ENCODE results near the gene FBN2.
"Not testable (repeated sequence)": the region's sequence is repeated elsewhere in the genome, so short reads cannot be mapped to it uniquely, and the experiment has no call there.

FBN2 gene

GRCh38 chr5:128358826-128359225 lies 179.2 kb downstream of the FBN2 start:
- DNase-seq (ENCODE audit: low read depth in 3 of 3): no peak

DNA sequence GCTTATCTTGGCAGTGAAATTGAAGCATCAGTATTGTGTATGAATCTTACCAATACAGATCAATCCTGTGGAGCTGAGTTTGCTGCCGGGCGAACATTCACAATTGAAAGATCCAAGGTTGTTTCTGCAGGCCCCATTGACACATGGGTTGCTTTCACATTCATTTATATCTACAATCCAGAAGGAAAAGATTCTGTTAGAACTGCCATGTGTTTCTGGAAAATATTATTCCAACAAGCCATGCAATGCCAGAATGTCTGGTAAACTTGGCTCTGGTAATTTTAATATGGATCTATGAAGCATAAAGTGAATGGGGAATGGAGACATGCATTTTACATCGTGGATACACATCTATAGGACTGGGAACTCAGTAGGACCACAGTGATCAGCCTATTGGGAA lies 180.8 kb downstream of the FBN2 start:
- no peak for DNase-seq (ENCODE audit: low read depth in 3 of 3)

DNA sequence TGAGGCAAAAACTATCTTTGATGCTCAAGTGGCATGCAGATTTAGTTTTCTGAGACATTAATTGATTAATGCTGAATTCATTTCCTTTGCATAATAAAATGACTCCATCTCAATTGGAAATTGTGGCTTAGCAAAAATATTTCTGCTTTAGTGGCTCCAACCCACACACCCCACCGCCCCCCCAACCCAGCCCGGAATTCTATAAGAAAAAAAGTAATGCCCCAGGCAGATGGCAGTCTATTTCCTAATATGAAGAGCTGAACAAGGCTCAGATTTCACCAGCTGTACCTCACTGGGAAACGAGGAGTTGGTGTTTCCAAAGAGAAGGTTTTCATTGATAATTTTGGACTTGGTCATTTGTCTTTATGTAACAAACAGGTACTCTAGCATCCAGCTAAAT lies 182.1 kb downstream of the FBN2 start:
- DNase-seq (ENCODE audit: low read depth in 3 of 3): no peak

DNA sequence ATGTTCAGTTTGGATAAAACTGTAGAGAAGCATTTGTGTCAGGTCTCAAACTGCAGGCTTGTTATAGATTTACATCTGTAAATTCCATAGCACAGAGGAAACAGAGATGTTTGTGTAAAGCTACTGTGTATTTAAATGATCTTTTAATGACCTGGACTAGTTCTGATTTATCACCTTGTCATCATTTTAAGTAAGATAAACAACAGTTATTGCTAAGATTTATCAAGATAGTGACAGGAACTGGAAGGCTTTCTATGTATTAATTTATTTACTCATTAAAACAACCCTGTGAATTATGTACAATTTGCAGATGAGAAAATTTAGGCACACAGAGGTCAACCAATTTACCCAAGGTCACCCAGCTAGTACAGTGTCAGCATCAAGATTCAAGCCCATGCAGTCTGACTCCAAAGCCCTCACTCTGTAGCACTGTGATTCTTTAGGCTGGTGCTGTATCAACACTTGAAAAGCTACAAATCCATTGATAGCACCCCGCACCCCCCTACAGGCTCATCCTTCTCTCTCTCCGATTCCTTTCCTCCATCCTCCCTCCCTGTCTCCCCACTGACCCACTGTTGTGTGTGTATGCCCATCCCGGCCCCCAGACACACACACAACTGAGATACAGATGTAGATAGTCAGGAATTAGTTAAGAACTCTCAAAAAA lies 184.5 kb downstream of the FBN2 start:
- no peak for DNase-seq (ENCODE audit: low read depth in 3 of 3)

DNA sequence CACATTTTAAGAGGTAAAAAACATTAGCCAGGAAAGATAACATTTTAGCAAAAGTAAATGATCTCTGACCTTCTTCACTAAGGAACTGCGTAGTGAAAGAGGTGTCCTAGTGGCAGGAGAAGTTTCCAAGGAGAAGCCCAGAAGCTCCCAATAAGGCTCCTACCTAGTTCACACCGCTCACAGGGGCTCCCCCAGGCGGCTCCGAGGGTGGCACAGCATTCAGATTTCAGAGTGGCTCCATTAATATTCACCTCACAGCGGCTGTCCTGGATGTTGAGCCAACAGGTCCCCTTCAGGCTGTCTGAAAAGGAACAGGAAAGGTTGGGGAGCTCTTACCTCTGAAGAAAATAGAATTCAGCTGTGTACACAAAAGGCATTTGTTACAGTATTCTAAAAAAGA lies 187.3 kb downstream of the FBN2 start:
- no peak for DNase-seq (ENCODE audit: low read depth in 3 of 3)

GRCh38 chr5:128349044-128349858 lies 188.8 kb downstream of the FBN2 start:
- DNase-seq (ENCODE audit: low read depth in 3 of 3): no peak

GRCh38 chr5:128346038-128346437 lies 192.0 kb downstream of the FBN2 start:
- no peak for DNase-seq (ENCODE audit: low read depth in 3 of 3)

DNA sequence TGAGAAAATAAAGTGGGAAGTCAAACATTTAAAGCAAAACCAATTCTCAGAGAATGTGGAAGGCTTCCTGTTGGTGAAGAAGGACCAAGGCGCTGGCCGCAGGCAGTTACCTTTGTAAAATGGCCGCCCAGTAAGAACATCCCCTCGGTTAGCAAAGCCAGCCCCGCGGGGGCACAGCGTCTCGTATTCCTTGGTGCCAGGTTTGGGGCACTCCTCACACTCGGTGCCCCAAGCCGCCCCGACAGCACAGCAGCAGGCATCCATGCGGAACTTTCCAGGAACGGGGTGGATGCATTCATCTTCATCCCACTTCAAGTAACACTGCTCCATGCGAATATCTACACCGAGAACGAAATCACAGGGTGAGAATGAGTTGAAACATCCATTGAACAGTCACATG lies 192.8 kb downstream of the FBN2 start:
- DNase-seq (ENCODE audit: low read depth in 3 of 3): no peak

GRCh38 chr5:128343168-128343567 lies 194.9 kb downstream of the FBN2 start:
- DNase-seq (ENCODE audit: low read depth in 3 of 3): no peak

- no peak for DNase-seq (ENCODE audit: low read depth in 3 of 3)
Measured at GRCh38 chr5:128341056-128341455, 197.0 kb downstream of the FBN2 start.

GRCh38 chr5:128340648-128341047 lies 197.4 kb downstream of the FBN2 start:
- no peak for DNase-seq (ENCODE audit: low read depth in 3 of 3)

GRCh38 chr5:128339585-128339984 lies 198.5 kb downstream of the FBN2 start:
- no peak for DNase-seq (ENCODE audit: low read depth in 3 of 3)

DNA sequence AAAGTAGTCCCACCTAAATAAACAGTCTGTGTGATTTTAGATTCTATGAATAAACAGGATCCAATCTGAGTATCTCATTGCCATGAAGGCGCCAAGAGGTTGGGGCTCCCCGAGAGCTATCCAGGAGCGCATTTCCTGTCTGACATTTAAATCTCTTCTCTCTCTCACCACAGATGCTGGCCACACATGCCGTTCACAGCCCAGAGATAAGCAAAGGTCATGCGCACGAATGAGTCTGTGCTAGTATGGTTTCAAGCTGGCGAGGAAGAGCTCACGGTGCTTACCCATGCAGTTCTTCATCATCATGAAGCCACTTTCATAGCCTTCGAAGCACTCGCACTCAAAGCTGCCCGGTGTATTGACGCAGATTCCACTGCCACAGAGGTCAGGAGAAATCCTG lies 199.4 kb downstream of the FBN2 start:
- DNase-seq (ENCODE audit: low read depth in 3 of 3): no peak

GRCh38 chr5:128335339-128335738 lies 202.7 kb downstream of the FBN2 start:
- no peak for DNase-seq (ENCODE audit: low read depth in 3 of 3)

DNA sequence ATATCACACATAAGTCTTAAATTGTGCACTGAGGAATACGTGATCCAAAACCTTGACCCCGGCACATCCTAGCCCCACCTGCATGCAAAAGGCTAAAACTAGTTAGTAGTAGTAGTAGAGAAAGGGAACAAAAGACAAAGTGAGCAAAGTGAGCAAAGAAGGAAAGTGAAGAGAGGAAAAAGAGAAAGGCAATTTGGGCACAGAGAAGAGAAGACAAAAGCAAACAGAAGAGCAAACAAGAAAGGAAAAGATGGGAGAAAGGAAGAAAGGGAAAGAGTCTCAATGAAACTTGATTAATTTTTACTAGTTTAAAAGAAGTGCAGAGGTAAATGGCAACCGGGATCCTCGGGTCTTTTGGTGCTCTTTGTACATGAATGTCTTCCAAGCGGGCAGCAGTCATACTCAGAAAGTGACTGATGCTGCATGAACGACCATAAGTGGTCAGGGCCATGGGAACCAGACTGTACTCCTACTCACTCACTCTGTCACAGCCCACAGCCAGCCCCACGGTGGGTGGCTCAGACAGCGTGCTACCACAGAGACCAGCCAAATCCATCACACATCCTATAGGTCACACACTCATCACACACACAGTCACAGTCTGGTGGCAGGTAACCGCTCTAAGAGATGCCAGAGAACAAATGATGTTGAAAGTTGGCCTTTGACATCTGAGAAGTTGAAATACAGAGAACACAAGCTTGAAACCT lies 203.9 kb downstream of the FBN2 start:
- no peak for DNase-seq (ENCODE audit: low read depth in 3 of 3)

GRCh38 chr5:128331261-128331660 lies 206.8 kb downstream of the FBN2 start:
- no peak for DNase-seq (ENCODE audit: low read depth in 3 of 3)

GRCh38 chr5:128329386-128329939 lies 208.6 kb downstream of the FBN2 start:
- DNase-seq (ENCODE audit: low read depth in 3 of 3): no peak

DNA sequence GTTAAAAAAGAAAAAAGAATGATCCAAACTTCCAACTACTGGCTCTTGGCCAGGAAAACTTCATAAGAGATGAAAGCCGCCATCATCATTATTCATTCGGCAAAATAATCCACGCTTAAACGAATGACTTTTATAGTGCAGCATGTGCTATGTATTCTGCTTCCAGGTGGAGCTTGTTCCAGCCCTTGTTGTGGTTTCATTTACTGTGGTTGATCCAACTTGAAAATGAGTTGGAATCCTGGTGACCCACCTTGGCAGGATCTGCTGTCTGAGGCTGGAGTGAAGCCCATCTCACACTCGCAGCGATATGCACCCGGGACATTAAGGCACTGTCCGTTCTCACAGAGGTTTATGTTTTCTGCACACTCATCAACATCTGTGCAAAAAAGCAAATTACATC lies 209.6 kb downstream of the FBN2 start:
- no peak for DNase-seq (ENCODE audit: low read depth in 3 of 3)

DNA sequence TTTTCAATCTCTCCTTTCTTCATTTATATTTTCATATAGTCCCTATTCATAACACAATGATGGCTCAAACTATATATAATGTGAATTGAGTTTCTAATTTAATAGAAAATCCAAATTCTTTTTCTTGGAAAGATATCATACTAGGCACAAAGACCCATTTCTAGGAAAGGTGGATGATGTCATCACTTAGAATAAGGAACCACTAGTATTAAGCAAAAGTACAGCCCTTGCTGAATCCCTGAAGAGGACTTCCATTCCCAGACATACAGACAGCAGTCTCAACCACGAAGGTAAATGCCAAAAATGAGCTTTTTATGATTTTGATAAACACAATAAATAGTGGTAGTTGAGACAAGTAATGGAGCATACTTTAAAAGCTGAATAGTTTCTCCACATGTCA lies 210.0 kb downstream of the FBN2 start:
- no peak for DNase-seq (ENCODE audit: low read depth in 3 of 3)

DNA sequence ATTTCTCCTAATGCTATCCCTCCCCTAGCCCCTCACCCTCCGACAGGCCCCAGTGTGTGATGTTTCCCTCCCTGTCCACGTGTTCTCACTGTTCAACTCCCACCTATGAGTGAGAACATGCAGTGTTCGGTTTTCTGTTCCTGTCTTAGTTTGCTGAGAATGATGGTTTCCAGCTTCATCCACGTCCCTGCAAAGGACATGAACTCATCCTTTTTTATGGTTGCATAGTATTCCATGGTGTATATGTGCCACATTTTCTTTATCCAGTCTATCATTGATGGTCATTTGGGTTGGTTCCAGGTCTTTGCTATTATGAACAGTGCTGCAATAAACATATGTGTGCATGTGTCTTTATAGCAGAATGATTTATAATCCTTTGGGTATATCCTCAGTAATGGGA lies 216.6 kb downstream of the FBN2 start:
- DNase-seq (ENCODE audit: low read depth in 3 of 3): not testable (repeated sequence)

DNA sequence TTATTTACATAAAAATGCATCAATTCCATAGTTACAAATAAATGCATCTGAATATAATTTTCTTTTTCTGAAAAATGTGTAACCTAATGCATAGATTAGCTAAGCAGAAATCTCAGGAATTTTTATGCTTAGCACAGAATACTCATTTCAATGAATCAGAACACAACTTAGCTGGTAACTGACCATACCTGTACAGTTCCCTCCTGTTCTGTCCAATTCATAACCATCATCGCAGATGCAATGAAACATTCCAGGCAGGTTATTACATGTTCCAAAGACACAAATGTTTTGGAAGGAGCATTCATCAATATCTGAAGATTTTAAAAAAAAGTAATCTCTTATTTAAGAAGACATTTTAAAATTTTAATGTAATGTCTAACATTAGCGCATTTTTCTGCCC lies 219.4 kb downstream of the FBN2 start:
- no peak for DNase-seq (ENCODE audit: low read depth in 3 of 3)

DNA sequence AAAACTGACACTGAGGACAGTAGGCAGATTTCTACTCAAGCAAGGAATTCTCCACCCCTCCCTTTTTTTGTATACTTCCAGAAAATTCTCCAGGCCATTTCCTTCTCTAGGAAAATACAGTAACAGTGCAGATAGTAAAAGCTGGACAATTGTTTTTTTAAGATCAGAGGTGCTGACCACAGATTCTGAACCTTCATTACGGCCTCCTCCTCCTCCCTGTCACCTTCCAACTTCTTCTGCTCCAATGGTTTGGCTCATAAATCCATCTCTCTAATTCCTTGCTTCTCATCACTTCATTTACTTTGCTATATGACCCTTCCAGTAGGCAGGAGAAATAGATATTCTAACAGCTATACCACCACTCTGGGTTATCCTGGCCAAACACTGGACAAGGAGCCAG lies 220.6 kb downstream of the FBN2 start:
- no peak for DNase-seq (ENCODE audit: low read depth in 3 of 3)

DNA sequence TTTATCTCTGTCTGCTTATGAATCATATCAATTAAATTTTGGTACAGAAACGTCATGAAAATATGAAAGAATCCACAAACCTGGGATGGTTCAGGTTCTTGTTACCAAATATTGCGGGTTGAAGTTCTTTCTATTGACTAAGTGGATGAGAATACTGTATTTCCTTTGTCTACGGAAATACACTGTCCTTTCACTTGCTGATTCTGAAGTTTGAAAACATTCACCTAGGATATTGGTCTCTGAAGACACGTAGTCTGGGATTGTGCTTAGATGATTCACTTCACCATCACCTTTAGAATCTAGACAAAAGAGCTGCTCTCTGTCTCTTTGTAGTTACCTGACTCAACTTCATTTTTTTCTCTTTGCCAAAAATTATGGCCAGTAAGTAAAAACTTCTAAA lies 222.4 kb downstream of the FBN2 start:
- no peak for DNase-seq (ENCODE audit: low read depth in 3 of 3)

All from stimulated activated CD4-positive, alpha-beta T cell treated with anti-CD3 and anti-CD28 coated beads, TNF-alpha, amount 100 ng/mL, for 4 hours (primary cell).